ENCODE results near the gene UBE2S. TPM values are rescaled to one million over a fixed set of nuclear protein-coding genes. Genes with fewer than 3 reads are reported as not detected.

Gene UBE2S
- total and polyA plus RNA-seq, 10 of the 15 experiments (the other 5 are each of a cell fraction or from before 2014, with no cell fraction given), result 2.3 to 640 (median 127) TPM

GRCh38 chr19:55447421-55448174, 40.0 kb upstream of the UBE2S start (continued):
- TF ChIP-seq RELB (IDR thresholded peaks at IDR 0.05; ENCODE audit: low read depth), result no peak

- no TSS peak for BruUV-seq (replicated peaks)
- DNase-seq (ENCODE audit: low read depth, low spot score), result no peak
- Histone ChIP-seq H3K9me3 (replicated peaks; ENCODE audit: control insufficient read depth, insufficient read depth, low read length) (no peaks in the 10 kb centered on the region), H3K79me2 (ENCODE audit: control insufficient read depth, insufficient read depth, low read length) (no peaks in the 10 kb centered on the region), H3K4me1 (ENCODE audit: control insufficient read depth, insufficient read depth, low read length) (no peaks in the 10 kb centered on the region), H3K4me3 (no peak overlapping the region), H2AFZ (ENCODE audit: control insufficient read depth, low read depth, low read length) (no peak overlapping the region), H4K20me1 (ENCODE audit: control insufficient read depth, insufficient read depth) (no peaks in the 10 kb centered on the region), H3K4me2 (ENCODE audit: control insufficient read depth, insufficient read depth) (no peak overlapping the region), H3K9ac (ENCODE audit: control insufficient read depth, insufficient read depth, low read length) (no peak overlapping the region), H3K36me3 (ENCODE audit: control insufficient read depth in 2 of 2, insufficient read depth in 2 of 2, low read length in 1 of 2) (no peaks in the 10 kb centered on the region), H3K27ac (ENCODE audit: control insufficient read depth, insufficient read depth) (no peak overlapping the region), H3K27me3 (replicated peaks in 1 of 2; ENCODE audit: control insufficient read depth in 2 of 2, insufficient read depth in 2 of 2, low read length in 1 of 2) (peaks cover 0 to 1% of the 10 kb centered on the region in 2 experiments; a peak in 2 of 4 replicates)
- no peak for FAIRE-seq
- in situ Hi-C loops (cut with MboI) (no loop called here), intact Hi-C loops (cut with micrococcal nuclease; ENCODE audit: unreplicated experiment) (no loop called here)
- ChIA-PET POLR2A (no interaction called here), SMC1A (ENCODE audit: uncharacterized antibody, unreplicated experiment) (no interaction called here), CTCF (no interaction called here), RAD21 (ENCODE audit: unreplicated experiment) (no interaction called here)
- no peak for TF ChIP-seq RAD21 (IDR thresholded peaks at IDR 0.05; ENCODE audit: insufficient read depth, low read depth, low read length)
- TF ChIP-seq BMI1 (IDR thresholded peaks at IDR 0.05; ENCODE audit: borderline replicate concordance), result no peak
- no peak for TF ChIP-seq BACH1 (IDR thresholded peaks at IDR 0.05; ENCODE audit: borderline replicate concordance)
- no peak for TF ChIP-seq ZZZ3 (IDR thresholded peaks at IDR 0.05; ENCODE audit: control insufficient read depth, insufficient read length, low read depth)
- no peak for TF ChIP-seq NR2F1 (conservative IDR thresholded peaks at IDR 0.05)
- no peak for TF ChIP-seq ZBTB40 (IDR thresholded peaks at IDR 0.05; ENCODE audit: borderline replicate concordance)
- no peak for TF ChIP-seq IRF3 (IDR thresholded peaks at IDR 0.05)
- no peak for TF ChIP-seq NFXL1 (IDR thresholded peaks at IDR 0.05; ENCODE audit: borderline replicate concordance)
- TF ChIP-seq ATF7 (IDR thresholded peaks at IDR 0.05; ENCODE audit: low read depth), result no peak
- TF ChIP-seq ZNF217 (IDR thresholded peaks at IDR 0.05), result no peak
- no peak for TF ChIP-seq PAX8 (IDR thresholded peaks at IDR 0.05)
- no peak for TF ChIP-seq RCOR1 (conservative IDR thresholded peaks at IDR 0.05; ENCODE audit: low read depth, low read length)
- no peak for ATAC-seq
- WGBS (ENCODE audit: insufficient coverage, insufficient replicate concordance, low lambda C conversion rate, missing lambda C conversion rate), result 19% methylated on average over 7 of the region's 8 CpGs
Measured at GRCh38 chr19:55446060-55446459, 38.5 kb upstream of the UBE2S start.
